NCI-H2227 (cell line): ENCODE measurements around the gene SMIM1.

Source experiments
- DNase-seq: peaks from one replicate; lab custom pipeline; 2025; ENCODE audit not compliant: unreplicated experiment; lab: John Stamatoyannopoulos, UW

Gene SMIM1, protein sequence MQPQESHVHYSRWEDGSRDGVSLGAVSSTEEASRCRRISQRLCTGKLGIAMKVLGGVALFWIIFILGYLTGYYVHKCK

GRCh38 chr1:3772715-3773571, at the start of gene SMIM1:
Gene SMIM1 (plus strand): TSS chr1:3772749. CDS start chr1:3775374, 2,625 bp downstream.
- no peak for DNase-seq

- DNase-seq, result no peak
Measured at GRCh38 chr1:3722846-3723245, 49.7 kb upstream of the SMIM1 start.

DNA sequence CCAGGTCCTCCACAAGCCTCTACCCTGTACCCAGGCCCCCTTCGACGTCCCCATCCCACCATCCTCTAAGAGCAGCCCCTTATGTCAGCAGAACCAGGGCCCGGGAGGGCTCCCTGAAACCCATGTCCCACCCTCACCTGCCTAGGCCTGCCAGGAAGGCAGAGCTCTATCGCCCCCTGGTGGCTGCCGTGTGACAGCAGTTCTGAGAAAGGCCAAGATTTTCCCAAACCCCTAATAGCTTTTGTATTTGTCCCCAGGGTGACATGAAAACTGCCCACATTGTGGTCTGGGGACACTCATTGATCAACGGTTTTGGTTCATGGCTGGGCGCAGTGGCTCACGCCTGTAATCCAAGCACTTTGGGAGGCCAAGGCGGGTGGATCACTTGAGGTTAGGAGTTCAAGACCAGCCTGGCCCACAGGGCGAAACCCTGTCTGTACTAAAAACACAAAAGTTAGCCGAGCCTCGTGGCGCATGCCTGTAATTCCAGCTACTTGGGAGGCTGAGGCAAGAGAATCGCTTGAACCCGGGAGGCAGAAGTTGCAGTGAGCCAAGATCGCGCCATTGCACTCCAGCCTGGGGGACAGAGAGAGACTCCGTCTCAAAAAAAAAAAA, 48.0 kb upstream of the SMIM1 start:
- peak; percentile 86 for DNase-seq

DNA sequence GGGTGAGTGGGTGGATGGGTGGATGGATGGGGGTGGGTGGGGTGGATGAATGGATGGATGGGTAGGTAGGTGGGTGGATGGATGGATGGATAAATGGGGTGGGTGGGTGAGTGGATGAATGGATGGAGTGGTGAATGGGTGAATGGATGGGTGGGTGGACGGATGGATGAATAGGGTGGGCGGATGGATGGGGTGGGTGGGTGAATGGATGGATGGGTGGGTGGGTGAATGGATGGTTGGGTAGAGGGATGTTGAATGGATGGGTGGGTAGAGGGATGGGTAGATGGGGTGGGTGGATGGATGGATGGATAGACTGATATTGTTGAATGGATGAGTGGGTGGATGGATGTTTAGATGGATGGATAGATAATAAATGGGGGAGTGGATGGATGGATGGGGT, 47.2 kb upstream of the SMIM1 start:
- no peak for DNase-seq

DNA sequence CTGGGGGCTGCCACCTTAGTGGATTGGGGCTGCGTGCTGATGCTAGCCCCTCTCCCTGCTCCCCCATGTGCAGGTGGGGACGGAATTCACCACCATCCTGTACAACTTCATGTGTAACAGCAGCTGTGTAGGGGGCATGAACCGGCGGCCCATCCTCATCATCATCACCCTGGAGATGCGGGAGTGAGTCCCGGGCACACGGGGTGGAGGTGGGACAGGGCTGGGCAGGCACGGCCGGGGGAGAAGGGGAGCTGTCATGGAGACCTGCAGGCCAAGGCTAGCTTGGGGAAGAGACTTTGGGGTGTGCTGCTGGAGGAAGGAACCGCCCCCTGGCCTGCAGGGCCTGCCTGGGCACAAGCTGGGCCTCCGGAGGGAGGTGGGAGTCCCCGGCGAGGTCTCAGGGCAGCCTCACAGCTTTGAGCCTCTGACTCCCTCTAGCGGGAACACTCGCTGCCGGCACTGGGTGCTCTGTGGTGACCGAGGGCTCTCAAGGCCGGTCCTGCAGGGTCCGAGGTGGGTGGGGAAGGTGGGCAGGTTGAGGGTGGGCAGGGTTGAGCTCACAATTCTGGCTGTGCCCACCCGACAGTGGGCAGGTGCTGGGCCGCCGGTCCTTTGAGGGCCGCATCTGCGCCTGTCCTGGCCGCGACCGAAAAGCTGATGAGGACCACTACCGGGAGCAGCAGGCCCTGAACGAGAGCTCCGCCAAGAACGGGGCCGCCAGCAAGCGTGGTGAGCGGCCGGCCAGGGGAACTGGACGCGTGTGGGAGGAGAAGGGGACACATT, 45.3 kb upstream of the SMIM1 start:
- no peak for DNase-seq

DNA sequence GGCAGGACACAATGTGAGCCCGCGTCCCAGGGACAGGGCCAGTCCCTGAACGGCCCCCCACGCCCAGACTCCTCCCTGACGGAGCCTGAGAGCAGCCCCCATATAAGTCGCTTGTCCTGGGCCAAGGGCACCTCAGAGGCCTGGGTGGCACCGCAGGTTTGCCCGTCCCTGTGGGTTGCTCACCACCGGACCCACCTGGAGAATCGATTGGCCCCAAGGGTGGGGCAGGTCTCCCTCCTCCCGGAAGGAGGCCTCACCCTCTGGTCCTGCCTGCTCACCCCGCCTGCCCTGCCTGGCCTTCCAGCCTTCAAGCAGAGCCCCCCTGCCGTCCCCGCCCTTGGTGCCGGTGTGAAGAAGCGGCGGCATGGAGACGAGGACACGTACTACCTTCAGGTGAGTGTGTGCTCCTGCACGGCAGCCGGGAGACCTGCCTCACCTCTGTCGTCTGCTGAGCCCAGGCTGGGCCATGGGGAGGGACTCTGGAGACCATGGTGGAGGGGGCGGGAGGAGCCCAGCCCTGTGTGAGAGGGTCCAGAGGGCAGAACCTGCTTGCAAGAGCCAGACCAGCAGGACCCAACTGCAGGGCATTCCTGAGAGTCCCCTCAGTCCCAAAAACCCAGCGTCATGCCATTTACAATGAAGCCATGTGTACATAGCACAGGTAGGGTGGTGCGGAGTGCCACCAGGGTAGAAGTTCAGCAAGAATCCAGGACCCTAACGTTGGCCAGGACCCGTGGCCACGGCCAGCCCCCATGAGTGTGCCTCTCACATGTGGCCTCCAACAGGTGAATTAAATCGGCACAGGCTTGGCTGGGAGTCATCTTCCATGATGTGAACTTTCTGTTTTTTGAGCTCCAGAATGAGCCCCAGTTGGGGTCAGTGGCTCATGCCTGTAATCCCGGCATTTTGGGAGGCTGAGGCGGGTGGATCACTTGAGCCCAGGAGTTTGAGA, 44.4 kb upstream of the SMIM1 start:
- DNase-seq, result no peak

- no peak for DNase-seq
Measured at GRCh38 chr1:3729594-3730542, 42.7 kb upstream of the SMIM1 start.

- no peak for DNase-seq
Measured at GRCh38 chr1:3730543-3731247, 41.9 kb upstream of the SMIM1 start.

DNA sequence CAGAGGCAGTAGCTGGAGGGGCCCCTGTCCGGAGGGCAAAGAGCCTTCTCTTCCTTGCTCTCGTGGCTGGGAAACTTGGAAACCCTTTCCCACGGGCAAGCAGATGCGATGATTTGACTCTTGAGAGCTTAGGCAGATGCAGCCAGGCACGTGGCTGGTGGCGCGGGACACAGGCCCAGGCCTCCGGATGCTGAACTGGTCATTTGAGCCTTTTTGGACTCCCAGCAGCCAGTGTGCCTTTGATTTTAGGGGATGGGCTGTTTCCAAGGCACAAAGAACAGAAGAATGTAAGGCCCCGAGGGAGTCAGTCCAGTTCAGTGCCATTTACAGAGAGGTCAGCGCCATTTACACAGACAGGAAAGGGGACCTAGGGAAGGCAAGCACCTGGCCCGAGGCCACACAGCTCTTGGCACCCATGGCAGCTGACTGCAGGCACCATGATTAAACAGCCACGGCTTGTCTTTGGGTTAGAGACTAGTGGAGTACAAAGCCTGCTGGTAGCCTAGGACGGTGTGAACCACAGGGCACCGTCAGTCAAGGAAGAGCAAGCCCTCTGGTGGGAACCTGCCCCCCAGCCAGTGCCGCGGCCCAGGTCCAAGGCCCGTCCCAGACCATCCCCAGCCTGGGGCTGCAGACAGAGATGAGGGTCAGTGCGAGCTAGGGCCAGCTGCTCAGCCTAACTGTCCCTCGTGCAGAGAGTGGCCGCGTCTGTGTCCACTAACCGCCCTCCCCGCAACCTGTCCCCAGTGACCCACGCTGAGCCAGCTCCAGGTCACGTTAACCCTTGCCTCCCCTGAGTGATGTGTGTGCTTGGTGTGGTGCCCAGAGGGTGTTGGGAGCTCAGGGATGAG, 40.7 kb upstream of the SMIM1 start:
- DNase-seq, result no peak

DNA sequence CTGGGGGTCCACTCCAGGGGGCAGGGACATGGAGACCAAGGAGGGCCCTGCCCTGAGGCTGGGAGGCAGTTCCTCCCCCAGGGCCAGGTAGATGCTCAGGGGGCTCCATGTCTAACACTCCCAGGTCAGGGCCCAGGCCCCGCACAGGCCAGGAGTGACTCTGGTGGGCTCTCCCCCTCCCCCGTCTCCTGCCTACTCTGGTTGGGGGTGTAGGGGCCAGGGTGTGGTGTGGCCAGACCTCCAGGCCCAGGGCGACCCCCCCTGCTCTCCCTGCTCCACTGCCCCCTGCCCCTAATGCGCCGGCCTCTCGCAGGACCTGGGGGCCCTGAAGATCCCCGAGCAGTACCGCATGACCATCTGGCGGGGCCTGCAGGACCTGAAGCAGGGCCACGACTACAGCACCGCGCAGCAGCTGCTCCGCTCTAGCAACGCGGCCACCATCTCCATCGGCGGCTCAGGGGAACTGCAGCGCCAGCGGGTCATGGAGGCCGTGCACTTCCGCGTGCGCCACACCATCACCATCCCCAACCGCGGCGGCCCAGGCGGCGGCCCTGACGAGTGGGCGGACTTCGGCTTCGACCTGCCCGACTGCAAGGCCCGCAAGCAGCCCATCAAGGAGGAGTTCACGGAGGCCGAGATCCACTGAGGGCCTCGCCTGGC, 40.0 kb upstream of the SMIM1 start:
- no peak for DNase-seq

- no peak for DNase-seq
Measured at GRCh38 chr1:3733094-3733882, 39.3 kb upstream of the SMIM1 start.

GRCh38 chr1:3733883-3734589, 38.5 kb upstream of the SMIM1 start:
- DNase-seq, result no peak

DNA sequence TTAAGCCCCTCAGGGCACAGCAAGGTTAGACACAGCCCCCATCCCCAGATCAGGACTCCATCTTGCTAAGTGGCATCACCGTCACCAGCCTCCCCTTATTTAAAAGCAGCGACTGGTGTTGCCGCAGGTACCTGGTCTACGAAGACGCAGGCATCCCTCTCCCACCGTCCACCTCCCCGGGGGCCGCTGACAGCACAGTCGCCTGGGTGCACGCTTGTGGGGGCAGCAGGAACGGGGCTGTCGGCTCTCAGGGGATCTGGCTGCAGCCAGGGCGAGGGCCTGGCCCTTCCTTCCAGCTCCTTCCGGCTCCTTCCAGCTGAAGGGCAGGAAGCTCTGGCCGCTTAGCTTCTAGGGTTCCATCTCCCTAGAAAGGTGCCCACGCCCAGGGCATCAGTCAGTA, 37.9 kb upstream of the SMIM1 start:
- DNase-seq, result no peak

GRCh38 chr1:3735027-3735681, 37.4 kb upstream of the SMIM1 start:
- no peak for DNase-seq

DNA sequence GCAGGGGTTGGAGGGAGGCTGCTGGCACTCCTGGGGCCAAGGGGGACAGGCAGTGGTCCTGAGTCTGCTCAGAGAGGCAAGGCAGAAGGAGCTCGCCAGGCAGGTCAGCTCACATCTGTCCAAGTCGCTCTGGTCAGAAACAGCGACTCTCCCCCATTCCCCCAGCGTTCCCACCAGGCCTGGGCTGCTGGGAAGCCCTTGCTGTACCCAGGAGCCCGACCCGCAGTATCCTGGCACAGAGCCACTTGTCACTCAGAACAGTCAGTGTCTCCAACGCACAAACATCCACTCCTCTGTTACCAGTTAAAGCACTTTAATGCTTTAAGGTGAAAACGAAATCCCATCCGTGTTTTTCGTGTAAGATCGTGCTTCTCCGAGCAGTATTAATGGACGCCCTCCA, 36.9 kb upstream of the SMIM1 start:
- DNase-seq, result no peak
